GM06990 (cell line): ENCODE measurements around the gene MSH3.
"Not testable (repeated sequence)": the region's sequence is repeated elsewhere in the genome, so short reads cannot be mapped to it uniquely, and the experiment has no call there.

ENCODE experiments used
- DNase-seq: peaks from one replicate; pipeline ENCODE4 v3.0.0-alpha.2; 2011; ENCODE audit not compliant: insufficient read length; ENCODE audit errors: extremely low read depth
- H3K27me3 ChIP-seq: replicated peaks from 2 replicates; pipeline ENCODE4 v1.6.0; 2011; ENCODE audit warnings: low read length; ENCODE audit not compliant: control insufficient read depth, insufficient read depth
- H3K36me3 ChIP-seq: 2 replicates; pipeline ENCODE4 v1.5.1; 2011; ENCODE audit warnings: low read length; ENCODE audit not compliant: control insufficient read depth, insufficient read depth
- H3K4me3 ChIP-seq: replicated peaks from 2 replicates; pipeline ENCODE4 v1.5.1; 2011; ENCODE audit warnings: low read depth, mild to moderate bottlenecking, control low read depth, low read length
- TF ChIP-seq, protein P1 (sequence below): IDR thresholded peaks from 2 replicates; pipeline ENCODE4 v1.5.1; 2011; ENCODE audit warnings: low read length, control low read depth, mild to moderate bottlenecking, inconsistent platforms; ENCODE audit not compliant: insufficient read depth, poor library complexity, severe bottlenecking

The MSH3 gene

DNA sequence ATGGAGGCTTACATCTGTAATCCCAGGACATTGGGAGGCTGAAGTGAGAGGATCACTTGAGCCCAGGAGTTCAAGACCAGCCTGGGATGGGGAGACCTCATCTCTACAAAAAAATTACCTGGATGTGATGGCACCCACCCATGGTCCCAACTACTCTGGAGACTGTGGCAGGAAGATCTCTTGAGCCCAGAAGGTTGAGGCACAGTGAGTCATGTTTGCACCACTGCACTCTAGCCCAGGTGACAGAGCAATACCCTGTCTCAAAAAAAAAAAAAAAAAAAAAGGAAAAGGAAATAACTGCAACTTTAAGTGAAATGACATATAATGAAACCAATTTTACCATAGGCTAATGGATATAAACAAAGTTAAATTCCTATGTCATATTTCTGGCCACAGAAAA, 152.5 kb downstream of the MSH3 start:
- Histone ChIP-seq H3K4me3 (no peak overlapping the region), H3K36me3 (no peaks in the 10 kb centered on the region), H3K27me3 (no peaks in the 10 kb centered on the region)
- TF ChIP-seq, protein P1, sequence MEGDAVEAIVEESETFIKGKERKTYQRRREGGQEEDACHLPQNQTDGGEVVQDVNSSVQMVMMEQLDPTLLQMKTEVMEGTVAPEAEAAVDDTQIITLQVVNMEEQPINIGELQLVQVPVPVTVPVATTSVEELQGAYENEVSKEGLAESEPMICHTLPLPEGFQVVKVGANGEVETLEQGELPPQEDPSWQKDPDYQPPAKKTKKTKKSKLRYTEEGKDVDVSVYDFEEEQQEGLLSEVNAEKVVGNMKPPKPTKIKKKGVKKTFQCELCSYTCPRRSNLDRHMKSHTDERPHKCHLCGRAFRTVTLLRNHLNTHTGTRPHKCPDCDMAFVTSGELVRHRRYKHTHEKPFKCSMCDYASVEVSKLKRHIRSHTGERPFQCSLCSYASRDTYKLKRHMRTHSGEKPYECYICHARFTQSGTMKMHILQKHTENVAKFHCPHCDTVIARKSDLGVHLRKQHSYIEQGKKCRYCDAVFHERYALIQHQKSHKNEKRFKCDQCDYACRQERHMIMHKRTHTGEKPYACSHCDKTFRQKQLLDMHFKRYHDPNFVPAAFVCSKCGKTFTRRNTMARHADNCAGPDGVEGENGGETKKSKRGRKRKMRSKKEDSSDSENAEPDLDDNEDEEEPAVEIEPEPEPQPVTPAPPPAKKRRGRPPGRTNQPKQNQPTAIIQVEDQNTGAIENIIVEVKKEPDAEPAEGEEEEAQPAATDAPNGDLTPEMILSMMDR: no peak
- no peak for DNase-seq

DNA sequence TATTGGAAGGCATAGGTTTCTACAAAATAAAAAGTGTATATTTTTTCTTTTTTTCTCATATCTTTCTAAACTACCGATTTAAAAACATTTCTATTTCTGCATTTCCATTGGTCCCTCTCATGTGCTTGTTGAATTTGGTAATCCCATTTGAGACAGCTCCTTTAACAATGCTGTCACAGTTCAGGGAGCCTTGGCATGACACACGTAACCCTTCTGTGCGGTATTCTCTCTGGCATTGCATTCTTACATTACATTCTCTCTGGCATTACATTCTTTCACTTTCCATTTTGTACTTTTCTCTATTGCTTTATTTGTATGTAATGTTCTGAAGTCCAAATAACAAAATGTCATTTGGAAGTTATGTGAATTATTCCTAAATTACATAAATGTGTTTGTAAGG, 155.0 kb downstream of the MSH3 start:
- H3K4me3 ChIP-seq: no peak overlapping the region
- H3K36me3 ChIP-seq: no peaks in the 10 kb centered on the region; the same call in 1 of the 2 replicates
- TF ChIP-seq, protein P1: no peak
- H3K27me3 ChIP-seq: no peaks in the 10 kb centered on the region
- no peak for DNase-seq

GRCh38 chr5:80810425-80810824, 156.0 kb downstream of the MSH3 start:
- no peaks in the 10 kb centered on the region for H3K27me3 ChIP-seq
- no peak for DNase-seq
- no peak overlapping the region for H3K4me3 ChIP-seq
- TF ChIP-seq, protein P1: no peak
- no peaks in the 10 kb centered on the region; the same call in none of the 2 replicates for H3K36me3 ChIP-seq

DNA sequence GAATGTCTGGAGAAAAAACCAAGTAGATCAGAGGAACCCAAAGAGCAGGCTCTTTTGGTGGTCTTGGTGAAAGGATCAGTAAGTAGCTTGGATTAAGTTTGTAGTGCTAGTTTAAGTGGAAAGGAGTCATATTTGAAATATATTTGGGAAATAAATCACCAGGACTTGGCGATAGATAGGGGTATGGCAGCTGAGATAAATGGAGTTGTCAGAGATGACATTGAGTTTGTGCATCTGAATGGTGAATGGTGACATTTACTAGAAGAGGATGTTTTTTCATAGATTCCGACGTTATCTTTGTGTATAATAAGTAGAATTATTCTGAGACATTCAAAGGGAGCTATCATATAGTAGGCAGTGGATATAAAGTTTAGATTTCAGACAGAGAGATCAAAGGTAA, 162.1 kb downstream of the MSH3 start:
- TF ChIP-seq, protein P1: no peak
- no peaks in the 10 kb centered on the region for H3K27me3 ChIP-seq
- no peak overlapping the region for H3K4me3 ChIP-seq
- no peaks in the 10 kb centered on the region; the same call in none of the 2 replicates for H3K36me3 ChIP-seq
- no peak for DNase-seq

DNA sequence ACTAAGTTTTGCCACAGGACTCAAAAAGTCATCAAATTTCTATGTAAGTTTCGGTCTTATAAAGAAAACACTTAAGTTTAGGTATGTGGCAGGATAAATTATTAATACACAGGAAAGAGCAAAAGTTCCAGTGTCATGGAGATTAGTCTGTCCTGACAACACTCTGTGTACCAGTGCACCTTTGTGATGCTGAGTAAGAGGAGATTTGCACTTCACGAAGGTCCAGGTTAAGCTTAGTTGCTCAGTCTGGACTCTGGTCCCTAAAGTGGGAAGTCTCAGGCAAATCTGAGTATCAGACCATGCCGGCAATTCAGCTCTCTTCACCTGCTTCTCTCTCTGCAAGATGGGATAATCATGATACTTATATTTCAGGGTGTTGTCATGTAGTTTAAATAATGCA, 166.2 kb downstream of the MSH3 start:
- peaks cover 1% of the 10 kb centered on the region; the same call in 1 of the 2 replicates for H3K36me3 ChIP-seq
- no peaks in the 10 kb centered on the region for H3K27me3 ChIP-seq
- TF ChIP-seq, protein P1: no peak
- H3K4me3 ChIP-seq: no peak overlapping the region
- DNase-seq: no peak

- Histone ChIP-seq H3K4me3 (no peak overlapping the region), H3K27me3 (no peaks in the 10 kb centered on the region), H3K36me3 (peaks cover 1% of the 10 kb centered on the region; the same call in 1 of the 2 replicates)
- TF ChIP-seq, protein P1: no peak
- DNase-seq: no peak
Measured at GRCh38 chr5:80822640-80823039, 168.2 kb downstream of the MSH3 start.

- not testable (repeated sequence) for H3K36me3 ChIP-seq, H3K4me3 ChIP-seq, DNase-seq, H3K27me3 ChIP-seq
Measured at GRCh38 chr5:80824159-80824558, 169.7 kb downstream of the MSH3 start.
